HepG2 (cell line): ENCODE measurements around the gene CGB5. TPM values are rescaled to one million over a fixed set of nuclear protein-coding genes. Genes with fewer than 3 reads are reported as not detected.
A peak's percentile ranks its signal among the peaks of the same experiment; 100 is the strongest.

Experiments
- ATAC-seq: fragments of 200-7000 bp; cut with Tn5 transposase; 3 replicates; pipeline ENCODE4 v1.9.1; 2020; ENCODE audit warnings: mild to moderate bottlenecking, moderate library complexity
- BruUV-seq: library from RNA; stranded (reverse); fragments of 400-500 nt; replicated peaks from 2 replicates; lab custom pipeline; 2021; lab: Mats Ljungman, UMichigan
- CTCF ChIA-PET: fragments of 300-600 bp; formaldehyde crosslinking; extraction: SDS; loops from one replicate; lab custom pipeline; 2021; ENCODE audit warnings: low total read pairs, inconsistent platforms, low intra/inter-chr PET ratio; lab: Yijun Ruan, JAX
- POLR2A ChIA-PET: fragments of 350-600 bp; sonication (Branson Sonifier 250); formaldehyde crosslinking; loops from one replicate; lab custom pipeline; 2020; ENCODE audit warnings: antibody characterized with exemption, inconsistent platforms; lab: Yijun Ruan, JAX
- DNase-seq: peaks from one replicate; pipeline ENCODE4 v3.0.0-alpha.2; 2015; ENCODE audit warnings: low spot score
- FAIRE-seq: peaks from 3 replicates; lab custom pipeline; 2011; peaks lifted over from hg19 to GRCh38; lab: Jason Lieb, UNC
- H2AFZ ChIP-seq: one replicate; pipeline ENCODE4 v1.6.1; 2011; ENCODE audit warnings: low read length, inconsistent platforms
- H3K27ac ChIP-seq: fragments of 300-600 bp; 3 replicates; pipeline ENCODE4 v1.8.0; 2011; ENCODE audit warnings: mixed run types, mild to moderate bottlenecking, mixed read lengths, low read length, inconsistent platforms; ENCODE audit not compliant: insufficient read depth; ENCODE audit errors: extremely low read length
- H3K27me3 ChIP-seq, 2 experiments: fragments of 200-600 bp in 1 of 2; 2 replicates in 1 of 2; 3 replicates in 1 of 2; pipeline versions ENCODE4 v1.6.0 to v1.8.0; 2011; ENCODE audit warnings: low read length in 2 of 2, mild to moderate bottlenecking in 2 of 2, moderate library complexity in 2 of 2, inconsistent platforms in 1 of 2; ENCODE audit not compliant: insufficient read depth in 2 of 2, control insufficient read depth in 1 of 2
- H3K36me3 ChIP-seq, 2 experiments: fragments of 200-600 bp in 1 of 2; replicated peaks in 1 of 2; 2 replicates in 1 of 2; 3 replicates in 1 of 2; pipeline versions ENCODE4 v1.5.1 to v1.8.0; 2011; ENCODE audit warnings: low read length in 2 of 2, inconsistent platforms in 1 of 2; ENCODE audit not compliant: insufficient read depth in 2 of 2, control insufficient read depth in 1 of 2
- H3K4me1 ChIP-seq: 2 replicates; pipeline ENCODE4 v1.5.1; 2012; ENCODE audit warnings: low read length, inconsistent platforms; ENCODE audit not compliant: insufficient read depth
- H3K4me2 ChIP-seq: 2 replicates; pipeline ENCODE4 v1.6.0; 2011; ENCODE audit warnings: low read depth, low read length, inconsistent platforms
- H3K4me3 ChIP-seq, 3 experiments: fragments of 200-600 bp in 1 of 3; sonication (generic), shearing (Covaris generic) in 1 of 3; replicated peaks in 1 of 3; 2 replicates each; pipeline ENCODE4 v1.5.1; 2011 to 2016; ENCODE audit warnings: low read length in 3 of 3, inconsistent platforms in 2 of 3, low read depth in 2 of 3, mild to moderate bottlenecking in 2 of 3, control low read depth in 1 of 3, mixed read lengths in 1 of 3; ENCODE audit not compliant: insufficient read depth in 1 of 3
- H3K79me2 ChIP-seq: one replicate; pipeline ENCODE4 v1.6.1; 2011; ENCODE audit warnings: low read length, inconsistent platforms; ENCODE audit not compliant: insufficient read depth
- H3K9ac ChIP-seq: 2 replicates; pipeline ENCODE4 v1.6.0; 2011; ENCODE audit warnings: mild to moderate bottlenecking, low read depth, low read length, inconsistent platforms; ENCODE audit not compliant: insufficient read depth
- H3K9me3 ChIP-seq: 2 replicates; pipeline ENCODE4 v1.5.1; 2012; ENCODE audit warnings: mild to moderate bottlenecking, low read length
- H4K20me1 ChIP-seq: 2 replicates; pipeline ENCODE4 v1.6.0; 2011; ENCODE audit warnings: inconsistent platforms, mild to moderate bottlenecking, low read length, moderate library complexity; ENCODE audit not compliant: insufficient read depth
- HOXA3 ChIP-seq: sonication (generic); formaldehyde crosslinking; IDR thresholded peaks from 2 replicates; pipeline ENCODE4 v1.5.0; 2020; ENCODE audit warnings: missing genetic modification reagents
- MED13 ChIP-seq: sonication (generic); formaldehyde crosslinking; IDR thresholded peaks from 2 replicates; pipeline ENCODE4 v1.5.0; 2020; ENCODE audit warnings: missing genetic modification reagents
- PLSCR1 ChIP-seq: sonication (generic); formaldehyde crosslinking; IDR thresholded peaks from 2 replicates; pipeline ENCODE4 v1.5.0; 2020; ENCODE audit warnings: missing genetic modification reagents, mild to moderate bottlenecking, borderline replicate concordance
- SP2 ChIP-seq: sonication (generic); formaldehyde crosslinking; IDR thresholded peaks from 2 replicates; pipeline ENCODE4 v1.5.1; 2020; ENCODE audit warnings: mild to moderate bottlenecking, missing genetic modification reagents
- ZFP1 ChIP-seq: IDR thresholded peaks from 2 replicates; pipeline ENCODE4 v1.6.1; 2016
- ZFP36L2 ChIP-seq: sonication (generic); formaldehyde crosslinking; IDR thresholded peaks from 2 replicates; pipeline ENCODE4 v1.4.0; 2020; ENCODE audit warnings: missing genetic modification reagents
- ZNF576 ChIP-seq: sonication (generic); formaldehyde crosslinking; IDR thresholded peaks from 2 replicates; pipeline ENCODE4 v1.4.0; 2020; ENCODE audit warnings: mild to moderate bottlenecking, missing genetic modification reagents
- WGBS: methylation state at CpG from one replicate; pipeline ENCODE4 v1.1.6; 2017; ENCODE audit warnings: low lambda C conversion rate; 5-methylcytosine and 5-hydroxymethylcytosine counted together
- in situ Hi-C: cut with HindIII; loops from 2 replicates; pipeline ENCODE4 v1.10.0; 2017; ENCODE audit warnings: low pct_unique_long_range_greater_than_20kb; ENCODE audit not compliant: extremely low pct_ligation_motif_present
- intact Hi-C: fragments of 100-400 bp; cut with micrococcal nuclease; formaldehyde crosslinking; loops from one replicate; pipeline ENCODE4 v1.10.0; 2022; ENCODE audit not compliant: unreplicated experiment
- polyA plus RNA-seq, 8 experiments: library from polyadenylated mRNA; depleted of rRNA in 3 of 8; stranded (reverse) in 7 of 8; unstranded in 1 of 8; fragments of >200 nt; fragmentation: Illumina TruSeq in 4 of 8; extraction: Trizol in 4 of 8; gene quantifications; 2 replicates each; pipeline versions ENCODE4 v1.2.1 to v1.2.3, GENCODE V29; 2011 to 2016; ENCODE audit warnings: low read depth in 4 of 8, missing spikeins in 1 of 8, mixed read lengths in 1 of 8; ENCODE audit not compliant: insufficient read depth in 1 of 8
- total RNA-seq, 5 experiments: library from RNA; depleted of rRNA; stranded (reverse); fragments of >200 nt; fragmentation: Illumina TruSeq; extraction: Trizol; gene quantifications; 2 replicates each; pipeline ENCODE4 v1.2.3, GENCODE V29; 2016; ENCODE audit warnings: low read depth in 1 of 5

The CGB5 gene
- total and polyA plus RNA-seq, 2 of the 13 experiments (the other 11 are each of a cell fraction or from before 2014, with no cell fraction given) = not detected

GRCh38 chr19:49071860-49072547 lies 28.4 kb downstream of the CGB5 start:
- Histone ChIP-seq H3K4me3 (no peak overlapping the region), H2AFZ (no peak overlapping the region), H3K36me3 (no peaks in the 10 kb centered on the region), H3K9me3 (no peaks in the 10 kb centered on the region), H3K4me2 (no peak overlapping the region), H3K9ac (no peak overlapping the region), H4K20me1 (no peaks in the 10 kb centered on the region), H3K79me2 (no peaks in the 10 kb centered on the region), H3K27me3 (peaks cover 2 to 27% of the 10 kb centered on the region in 2 experiments), H3K27ac (no peak overlapping the region), H3K4me1 (0 out of 2 replicates have a peak, but pooled peaks cover 4% of the 10 kb centered on the region)
- no peak for FAIRE-seq
- 77% methylated on average over 77 of the region's 93 CpGs for WGBS
- in situ Hi-C loops = no loop called here
- BruUV-seq = no TSS peak
- TF ChIP-seq PLSCR1 (CRISPR knock-in tag) (no peak), MED13 (no peak), ZNF576 (no peak), HOXA3 (CRISPR knock-in tag) (0 out of 2 replicates have a peak, but pooled peaks have one; percentile 27), SP2 (CRISPR knock-in tag) (no peak), ZFP1 (CRISPR knock-in tag) (no peak), ZFP36L2 (CRISPR knock-in tag) (no peak)
- intact Hi-C loops = no loop called here
- ChIA-PET POLR2A (no interaction called here), CTCF (no interaction called here)
- DNase-seq = no peak
- no peak for ATAC-seq
